ENCODE results near the gene ZBTB7A.

ZBTB7A gene

DNA sequence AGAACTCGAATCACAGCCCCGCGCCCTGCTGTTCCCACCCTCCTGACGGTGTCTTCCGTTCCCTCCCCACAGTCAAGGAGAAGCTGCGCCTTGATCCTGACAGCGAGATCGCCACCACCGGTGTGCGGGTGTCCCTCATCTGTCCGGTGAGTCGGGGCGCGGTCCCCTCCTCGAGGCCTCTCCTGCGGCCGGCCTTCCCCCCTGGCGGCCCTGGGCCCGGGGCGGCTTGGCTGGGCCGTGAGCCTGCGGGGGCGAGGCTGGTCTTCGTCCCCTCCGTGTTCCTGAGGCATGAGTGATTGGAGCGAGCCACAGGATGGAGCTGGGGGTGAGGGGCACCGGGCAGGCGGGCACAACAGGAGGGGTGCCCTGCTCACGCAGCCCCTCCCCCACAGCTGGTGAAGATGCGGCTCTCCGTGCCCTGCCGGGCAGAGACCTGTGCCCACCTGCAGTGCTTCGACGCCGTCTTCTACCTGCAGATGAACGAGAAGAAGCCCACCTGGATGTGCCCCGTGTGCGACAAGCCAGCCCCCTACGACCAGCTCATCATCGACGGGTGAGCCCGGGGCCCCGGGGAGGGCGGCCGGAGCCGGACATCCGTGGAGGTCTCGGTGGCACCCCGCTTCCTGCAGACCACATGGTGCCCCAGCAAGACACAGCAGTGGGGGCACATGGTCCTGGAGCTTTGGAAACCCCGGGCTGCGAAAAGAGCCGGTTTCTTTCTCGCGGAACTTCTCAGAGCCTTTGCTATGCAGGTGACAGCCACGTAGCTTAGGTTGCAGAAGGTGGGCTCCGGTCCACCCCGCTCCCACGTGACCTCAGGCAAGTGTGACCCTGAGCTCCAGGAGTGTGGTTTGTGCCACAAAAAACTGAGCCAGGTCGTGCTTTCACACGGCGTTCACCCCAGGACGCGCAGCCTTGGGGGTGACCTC lies 33.4 kb downstream of the ZBTB7A start:
- DNase-seq: no peak

DNA sequence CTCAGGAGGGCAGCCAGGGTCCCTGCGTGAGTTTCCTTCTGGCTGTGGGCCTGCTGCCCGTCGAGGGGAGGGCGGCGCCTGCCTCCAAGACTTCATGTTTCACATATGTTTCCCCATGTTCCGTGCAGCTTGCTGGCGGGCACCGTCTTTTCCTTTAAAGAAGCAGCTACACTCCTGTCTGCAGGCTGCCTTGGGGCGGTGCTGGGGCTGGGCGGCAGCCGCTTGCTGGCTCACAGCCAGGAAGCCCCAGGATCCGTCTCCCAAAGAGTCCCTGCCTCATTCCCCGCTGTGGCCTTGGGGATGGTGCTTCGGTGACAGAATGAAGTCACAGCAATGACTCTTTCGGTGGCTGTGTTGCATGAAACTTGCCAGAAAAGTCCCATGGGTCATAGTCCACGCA lies 34.3 kb downstream of the ZBTB7A start:
- DNase-seq: no peak

DNA sequence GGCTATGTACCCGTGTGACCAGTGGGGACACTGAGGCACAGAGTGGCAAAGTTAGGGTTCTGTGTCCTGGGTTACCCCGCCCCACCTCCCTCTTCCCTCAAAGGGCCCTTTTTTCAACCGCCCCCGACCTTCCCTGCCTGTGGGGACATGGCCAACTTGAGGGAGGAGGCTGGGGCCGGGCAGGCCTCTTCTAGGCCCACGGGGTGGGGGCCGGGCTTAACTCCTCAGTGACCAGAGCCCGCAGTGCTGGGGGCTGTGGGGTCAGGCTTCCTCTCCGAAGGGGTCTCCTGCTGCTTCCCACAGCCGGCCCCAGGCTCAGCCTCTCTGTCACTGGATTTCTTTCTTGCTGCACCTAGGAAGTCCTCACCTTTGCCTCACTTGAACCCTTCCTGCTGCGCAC lies 35.3 kb downstream of the ZBTB7A start:
- DNase-seq: no peak

DNA sequence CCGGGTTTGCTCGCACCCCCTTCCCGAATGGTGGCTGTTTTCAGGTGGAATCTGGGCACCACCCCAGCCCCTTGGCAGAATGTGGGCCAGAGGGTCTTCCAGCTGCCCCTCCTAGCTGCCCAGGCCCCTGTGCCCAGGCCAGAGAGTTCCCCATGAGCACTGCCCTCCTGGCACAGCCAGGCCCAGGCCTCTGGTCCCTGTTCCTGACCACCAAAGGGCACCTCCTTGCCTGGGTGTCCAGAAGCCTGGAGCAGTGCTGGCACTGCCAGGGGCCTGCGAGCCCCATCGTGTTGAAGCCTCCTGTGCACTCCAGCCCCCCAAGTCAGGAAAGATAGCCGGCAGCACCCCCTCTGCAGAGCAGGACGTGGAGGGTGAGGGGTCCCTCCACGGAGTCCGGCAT lies 35.7 kb downstream of the ZBTB7A start:
- no peak for DNase-seq

DNA sequence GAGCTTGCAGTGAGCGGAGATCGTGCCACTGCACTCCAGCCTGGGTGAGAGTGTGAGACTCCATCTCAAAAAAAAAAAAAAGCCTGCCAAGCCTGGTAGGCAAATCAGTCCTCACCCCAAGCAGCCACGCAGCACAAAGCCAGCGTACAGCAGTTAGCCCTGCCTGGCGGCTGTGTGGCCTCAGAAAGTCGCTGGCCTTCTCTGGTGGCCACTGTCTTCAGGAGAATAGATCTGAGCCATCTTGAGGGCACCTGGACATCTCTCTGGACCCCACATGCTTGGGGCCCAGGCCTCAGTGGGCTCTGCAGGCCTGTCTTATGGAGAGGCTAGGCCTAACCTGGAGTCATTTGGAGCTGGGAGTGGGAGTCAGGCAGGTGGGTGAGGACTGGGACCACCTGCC lies 36.1 kb downstream of the ZBTB7A start:
- DNase-seq: no peak

DNA sequence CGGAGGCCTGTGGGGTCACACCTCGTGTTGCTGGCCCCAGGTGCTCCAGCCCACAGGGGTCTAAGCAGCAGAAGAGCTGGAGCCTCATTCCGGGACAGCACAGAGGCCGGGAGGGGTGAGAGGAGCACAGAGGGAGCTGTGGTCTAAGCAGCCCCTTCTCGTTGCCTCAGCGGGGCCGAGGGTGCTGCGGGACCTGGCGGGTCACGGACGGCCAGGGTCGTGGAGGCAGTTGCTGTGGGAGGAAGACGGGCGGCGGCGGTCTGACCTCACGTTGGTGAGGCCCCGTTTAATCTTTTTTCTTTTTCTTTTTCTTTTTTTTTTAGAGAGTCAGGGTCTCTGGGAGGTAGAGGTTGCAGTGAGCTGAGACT lies 37.5 kb downstream of the ZBTB7A start:
- DNase-seq: no peak

DNA sequence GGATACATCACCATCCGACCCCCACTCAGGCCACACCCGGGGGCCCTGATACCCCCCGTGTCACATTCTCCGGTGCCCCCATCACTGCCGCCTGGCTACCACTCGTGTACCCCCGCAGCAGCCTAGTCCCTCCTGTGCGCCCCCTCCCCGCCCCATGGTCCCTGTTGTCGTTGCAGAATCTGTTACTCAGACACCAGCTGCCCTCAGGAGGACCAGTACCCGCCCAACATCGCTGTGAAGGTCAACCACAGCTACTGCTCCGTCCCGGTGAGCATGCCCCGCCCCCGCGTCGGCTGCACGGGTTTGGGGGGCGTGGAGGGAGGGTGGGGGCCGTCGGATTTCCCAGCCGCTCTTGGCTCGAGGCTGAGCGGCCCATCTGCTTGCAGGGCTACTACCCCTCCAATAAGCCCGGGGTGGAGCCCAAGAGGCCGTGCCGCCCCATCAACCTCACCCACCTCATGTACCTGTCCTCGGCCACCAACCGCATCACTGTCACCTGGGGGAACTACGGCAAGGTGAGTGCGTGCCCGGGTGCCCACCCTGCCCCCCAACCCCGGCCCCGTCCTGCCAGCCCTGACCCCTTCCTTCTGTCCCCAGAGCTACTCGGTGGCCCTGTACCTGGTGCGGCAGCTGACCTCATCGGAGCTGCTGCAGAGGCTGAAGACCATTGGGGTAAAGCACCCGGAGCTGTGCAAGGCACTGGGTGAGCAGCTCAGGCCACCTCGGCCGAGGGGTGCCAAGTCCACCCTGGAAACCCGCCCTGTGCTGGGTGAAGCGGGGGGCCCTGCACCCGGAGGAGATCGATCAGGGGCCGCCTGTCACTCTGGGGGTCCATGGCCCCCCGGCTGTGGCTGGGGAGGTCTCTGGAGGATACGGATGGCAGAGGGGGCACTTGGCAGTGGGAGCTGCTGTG lies 38.1 kb downstream of the ZBTB7A start:
- DNase-seq: no peak

DNA sequence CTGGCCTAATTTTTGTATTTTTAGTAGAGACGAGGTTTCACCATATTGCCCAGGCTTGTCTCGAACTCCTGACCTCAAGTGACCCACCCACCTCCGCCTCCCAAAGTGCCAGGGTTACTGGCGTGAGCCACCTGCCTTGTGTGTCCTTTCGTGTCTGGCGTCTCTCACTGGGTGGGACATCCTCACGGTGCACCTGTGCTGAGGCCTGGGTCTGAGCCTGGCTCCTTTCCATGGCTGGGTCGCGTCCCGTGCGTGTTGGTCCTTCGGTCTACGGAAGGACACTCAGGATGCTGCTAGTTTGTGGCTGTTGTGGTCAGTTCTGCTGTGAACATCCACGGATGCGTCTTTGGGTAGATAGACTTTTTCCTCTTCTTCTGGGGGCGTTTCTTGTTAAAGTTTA lies 39.6 kb downstream of the ZBTB7A start:
- DNase-seq: no peak

DNA sequence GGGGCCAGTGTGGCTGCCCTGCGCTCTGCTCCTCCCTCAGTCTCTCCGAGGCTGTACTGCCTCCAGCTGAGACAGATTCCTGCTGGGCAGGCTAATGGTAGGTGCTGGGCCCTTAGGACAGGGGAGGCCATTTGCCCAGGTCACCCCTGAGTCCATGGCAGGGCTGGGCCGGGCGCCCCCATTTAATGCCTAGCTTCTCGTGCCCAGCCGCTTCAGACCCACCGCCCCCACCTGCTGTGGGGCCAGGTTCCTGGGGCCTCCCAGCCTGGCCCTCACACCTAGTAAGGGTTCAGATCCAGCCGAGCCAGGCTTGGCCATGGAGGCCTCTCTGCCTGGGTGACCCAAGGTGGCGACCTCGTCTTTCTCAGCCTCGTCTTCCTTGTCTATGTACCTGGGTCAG lies 41.4 kb downstream of the ZBTB7A start:
- no peak for DNase-seq

DNA sequence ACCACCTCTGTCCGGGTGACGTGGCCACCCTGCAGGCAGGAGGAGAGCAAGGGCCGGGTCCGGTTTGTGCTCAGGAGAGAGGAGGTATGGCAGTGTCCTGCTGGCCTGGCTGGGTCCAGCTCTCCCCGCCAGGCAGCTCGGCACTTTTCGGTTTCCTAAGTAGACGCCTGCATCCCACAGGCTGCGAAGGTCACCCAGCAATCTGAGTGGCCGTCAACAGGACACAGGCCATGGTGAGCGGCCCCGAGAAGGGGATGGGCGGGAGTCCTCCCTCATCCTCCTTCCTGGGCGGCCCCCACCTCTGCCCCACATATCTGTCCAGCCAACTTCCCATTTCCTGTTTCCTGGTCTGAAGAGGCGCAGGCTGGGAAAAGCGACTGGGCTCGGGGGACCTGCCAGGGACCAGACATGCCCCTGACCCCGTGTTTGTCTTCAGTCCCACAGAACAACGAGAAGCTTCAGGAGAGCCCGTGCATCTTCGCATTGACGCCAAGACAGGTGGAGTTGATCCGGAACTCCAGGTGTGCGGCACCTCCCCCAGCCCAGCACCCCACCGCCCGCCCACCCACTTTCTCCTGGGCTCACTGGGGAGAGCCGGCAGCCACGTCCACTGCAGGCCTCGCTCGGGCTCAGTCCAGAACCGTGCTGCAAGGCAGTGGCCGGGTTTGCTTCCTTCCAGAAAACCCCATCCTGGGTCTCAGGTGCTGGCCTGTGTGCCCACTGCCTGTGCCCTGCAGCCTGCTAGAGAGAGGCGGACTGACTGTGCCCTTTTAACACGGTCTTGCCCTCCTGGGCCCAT lies 42.9 kb downstream of the ZBTB7A start:
- no peak for DNase-seq

DNA sequence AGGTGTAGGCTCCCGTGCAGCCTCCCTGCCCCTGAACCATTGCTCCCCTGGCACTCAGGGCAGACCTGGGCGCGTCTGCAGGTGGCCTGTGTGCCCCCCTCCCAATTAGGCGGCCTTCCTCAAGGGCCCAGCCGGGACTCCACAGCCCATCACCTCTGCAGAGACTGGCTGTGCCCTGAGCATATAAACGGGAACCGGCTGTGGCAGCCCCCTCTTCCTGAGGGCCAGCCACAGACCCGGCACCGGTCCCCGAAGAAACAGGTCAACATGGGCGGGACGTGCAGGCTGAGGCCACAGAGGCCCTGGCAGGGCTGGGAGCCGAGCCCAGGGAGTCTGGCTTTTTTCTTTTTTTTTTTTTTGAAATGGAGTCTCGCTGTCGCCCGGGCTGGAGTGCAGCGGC lies 47.1 kb downstream of the ZBTB7A start:
- DNase-seq: no peak

DNA sequence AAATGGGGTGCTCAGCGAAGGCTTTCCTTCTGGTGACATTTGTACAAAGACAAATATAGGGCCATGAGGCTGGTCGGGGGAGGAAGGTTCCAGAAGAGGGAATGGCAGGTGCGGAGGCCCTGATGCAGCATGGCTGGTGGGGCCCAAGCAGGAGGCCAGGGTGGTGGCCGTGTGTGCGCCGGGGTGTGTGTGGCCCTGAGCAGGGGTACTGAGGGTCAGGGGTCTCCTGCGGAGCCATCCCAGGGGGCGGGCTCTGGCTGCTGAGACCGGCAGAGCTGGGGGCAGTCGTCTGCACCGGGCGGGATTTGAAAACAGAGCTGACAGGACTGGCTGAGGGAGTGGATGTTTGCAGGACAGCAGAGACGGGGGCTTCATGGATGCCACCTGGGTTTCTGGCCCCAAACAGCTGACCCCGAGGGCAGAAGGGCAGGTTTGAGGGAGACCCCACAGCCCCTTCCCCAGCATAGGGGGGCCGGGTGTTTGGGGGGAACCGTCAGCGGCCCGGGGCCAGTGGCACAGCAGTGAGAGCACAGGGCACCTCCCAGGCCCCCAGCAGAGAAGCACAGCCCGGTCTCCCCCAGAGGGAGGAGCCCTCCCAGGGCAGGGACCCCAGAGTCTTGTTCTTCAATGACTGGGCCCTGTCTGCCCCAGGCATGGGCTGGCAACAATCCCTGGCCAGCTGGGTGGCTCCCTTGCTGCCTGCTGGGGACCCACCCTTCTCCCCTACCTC lies 47.8 kb downstream of the ZBTB7A start:
- no peak for DNase-seq

DNA sequence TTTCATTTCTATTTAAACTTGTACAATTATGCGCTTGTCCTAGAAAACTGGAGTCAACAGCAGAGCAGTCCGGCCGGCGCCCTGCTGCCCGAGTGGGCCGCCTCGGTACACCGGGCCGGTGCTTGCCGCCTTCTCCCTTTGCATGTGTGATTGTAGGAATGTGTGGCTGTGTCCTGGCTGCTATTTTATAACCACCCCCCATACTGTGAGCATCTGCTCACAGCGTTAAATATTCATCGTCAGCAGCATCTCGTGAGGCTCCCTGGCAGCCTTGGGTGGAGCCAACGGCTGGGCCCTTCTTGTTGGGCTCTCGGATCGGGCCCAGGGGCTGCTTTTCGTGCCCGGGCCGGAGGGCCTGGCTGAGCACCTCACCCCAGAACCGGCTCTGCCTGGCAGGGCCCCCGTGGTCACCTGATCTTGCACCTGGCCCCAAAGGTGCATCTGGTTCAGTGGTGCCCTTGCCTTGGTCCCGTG lies 48.5 kb downstream of the ZBTB7A start:
- no peak for DNase-seq

DNA sequence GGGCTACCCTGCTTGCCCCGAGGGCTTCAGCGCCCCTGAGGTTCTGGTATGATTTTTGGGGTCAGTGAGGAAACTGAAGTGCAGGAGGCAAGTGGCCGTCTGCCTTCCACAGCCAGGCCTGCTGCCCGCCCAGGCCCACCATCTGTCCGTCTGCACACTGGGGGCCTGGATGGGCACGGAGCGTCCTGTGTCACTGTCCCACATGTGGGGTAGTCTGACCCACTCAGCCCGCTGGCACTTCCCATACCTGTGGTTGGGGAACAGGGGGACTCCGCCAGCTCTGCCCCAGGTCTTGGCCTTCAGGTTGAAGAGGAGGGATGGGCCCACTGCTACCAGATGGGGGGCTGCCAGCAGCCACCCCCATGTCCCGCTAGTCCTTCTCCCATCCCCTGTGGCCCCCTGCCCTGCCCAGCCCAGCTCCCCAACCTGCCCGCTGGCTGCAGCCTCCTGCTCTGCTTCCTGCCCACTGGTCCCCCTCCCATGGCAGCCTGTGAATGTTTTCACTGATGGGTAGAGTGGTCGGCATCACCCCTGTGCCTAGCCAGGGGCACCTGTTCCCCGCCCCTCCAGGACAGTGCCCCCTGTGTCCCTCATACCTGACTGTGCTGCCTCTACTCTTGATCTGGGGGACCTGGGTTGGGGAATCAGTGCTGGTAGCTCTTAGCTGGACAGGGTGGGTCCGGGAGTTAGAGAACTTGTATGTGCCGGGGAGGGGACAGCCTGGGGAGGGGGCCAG lies 49.6 kb downstream of the ZBTB7A start:
- DNase-seq: no peak

DNA sequence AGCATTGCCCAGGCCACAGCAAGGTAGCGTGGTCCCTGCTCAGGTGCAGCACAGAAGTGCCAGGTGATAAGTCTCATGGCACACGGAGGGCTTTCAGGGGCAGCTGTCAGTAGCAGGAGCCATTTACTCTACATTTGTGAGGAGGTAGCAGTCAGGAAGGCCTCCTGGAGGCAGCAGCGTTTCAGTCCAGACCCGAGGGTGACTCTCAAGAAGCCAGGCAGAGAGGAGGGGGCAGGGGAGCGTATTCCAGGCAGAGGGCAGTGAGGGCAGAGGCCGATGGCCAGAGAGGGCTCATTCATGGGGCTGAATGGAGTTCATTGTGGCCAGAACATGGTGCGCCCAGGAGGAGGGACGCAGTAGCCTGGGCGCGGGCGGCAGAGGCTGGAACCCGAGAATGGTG lies 50.2 kb downstream of the ZBTB7A start:
- DNase-seq: no peak

DNA sequence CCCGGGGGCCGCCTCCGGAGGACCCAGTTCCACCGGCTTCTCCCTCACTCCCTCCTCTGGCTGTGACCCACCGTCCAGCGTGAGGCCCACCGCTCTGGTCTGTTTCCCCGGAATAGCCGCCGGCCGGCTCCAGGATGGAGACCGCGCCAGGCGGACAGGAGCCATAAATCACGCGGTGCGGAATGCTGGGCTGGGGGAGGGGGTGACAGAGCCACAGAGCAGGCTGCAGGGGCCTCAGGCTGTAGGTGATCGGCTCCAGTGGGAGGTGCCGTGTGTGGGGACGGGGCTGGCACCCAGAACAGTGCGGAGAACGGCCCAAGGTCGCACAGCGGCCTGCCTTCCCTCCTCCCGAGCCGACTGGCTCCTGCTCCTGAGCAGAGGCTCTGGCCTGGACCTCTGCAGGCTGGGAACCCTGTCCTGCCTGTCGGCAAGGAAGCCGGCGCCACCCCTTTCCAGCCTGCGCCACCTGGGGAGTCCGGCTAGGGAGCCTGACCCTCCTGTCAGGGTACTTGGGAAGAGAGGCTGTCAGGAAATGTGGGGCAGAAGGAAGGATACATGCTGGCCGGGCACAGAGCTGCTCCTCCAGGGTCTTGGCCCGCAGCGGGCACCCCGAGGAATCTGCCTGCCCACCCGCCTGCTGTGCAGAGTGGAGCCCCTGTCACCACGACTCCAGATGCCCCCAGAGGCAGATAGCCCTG lies 50.8 kb downstream of the ZBTB7A start:
- DNase-seq: no peak

DNA sequence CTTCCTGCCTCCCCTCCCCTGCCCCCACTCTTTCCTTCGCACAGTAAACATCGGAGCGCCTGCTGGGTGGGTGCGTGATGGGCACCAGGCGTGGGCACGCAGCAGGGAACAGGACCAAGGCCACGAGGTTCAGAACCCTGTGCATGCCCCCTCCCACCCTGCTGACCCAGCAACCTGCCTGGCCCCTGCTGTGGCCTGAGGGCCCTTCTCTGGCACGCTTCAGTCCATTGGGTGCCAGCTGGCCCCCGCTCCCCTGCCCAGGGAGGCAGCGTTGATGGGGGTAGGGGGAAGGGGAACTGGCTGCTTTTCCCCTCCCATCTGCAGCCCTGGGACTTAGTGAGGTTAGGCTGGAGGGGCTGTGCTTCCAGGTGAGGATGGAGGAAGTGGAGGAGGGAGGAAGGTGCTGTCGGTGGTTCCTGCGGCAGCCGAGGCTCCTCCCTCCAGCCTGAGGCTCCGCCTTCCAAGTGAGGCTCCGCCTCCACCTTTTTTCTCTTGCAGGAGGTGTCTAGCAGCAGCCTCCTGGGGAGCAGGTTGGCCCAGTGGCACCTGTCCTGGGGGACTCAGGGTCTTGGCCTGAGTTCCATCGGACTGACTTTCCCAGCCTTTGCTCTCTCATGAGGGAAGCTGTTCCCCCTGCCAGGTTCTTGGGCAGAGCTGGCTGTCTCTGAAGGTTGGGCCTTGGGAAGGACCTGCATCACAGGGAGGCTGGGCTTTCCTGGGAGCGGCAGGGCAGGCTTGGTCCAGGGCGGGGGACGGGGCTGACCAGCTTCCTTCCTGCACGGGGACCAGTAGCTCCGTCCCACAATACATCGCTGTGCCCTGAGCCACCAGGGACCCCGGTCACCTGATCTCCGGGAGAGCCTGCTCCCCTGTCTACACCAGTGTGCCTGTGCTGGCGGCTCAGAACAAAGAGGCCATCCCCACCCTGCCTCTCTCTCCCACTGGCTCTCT lies 51.9 kb downstream of the ZBTB7A start:
- DNase-seq: peak; percentile 19

DNA sequence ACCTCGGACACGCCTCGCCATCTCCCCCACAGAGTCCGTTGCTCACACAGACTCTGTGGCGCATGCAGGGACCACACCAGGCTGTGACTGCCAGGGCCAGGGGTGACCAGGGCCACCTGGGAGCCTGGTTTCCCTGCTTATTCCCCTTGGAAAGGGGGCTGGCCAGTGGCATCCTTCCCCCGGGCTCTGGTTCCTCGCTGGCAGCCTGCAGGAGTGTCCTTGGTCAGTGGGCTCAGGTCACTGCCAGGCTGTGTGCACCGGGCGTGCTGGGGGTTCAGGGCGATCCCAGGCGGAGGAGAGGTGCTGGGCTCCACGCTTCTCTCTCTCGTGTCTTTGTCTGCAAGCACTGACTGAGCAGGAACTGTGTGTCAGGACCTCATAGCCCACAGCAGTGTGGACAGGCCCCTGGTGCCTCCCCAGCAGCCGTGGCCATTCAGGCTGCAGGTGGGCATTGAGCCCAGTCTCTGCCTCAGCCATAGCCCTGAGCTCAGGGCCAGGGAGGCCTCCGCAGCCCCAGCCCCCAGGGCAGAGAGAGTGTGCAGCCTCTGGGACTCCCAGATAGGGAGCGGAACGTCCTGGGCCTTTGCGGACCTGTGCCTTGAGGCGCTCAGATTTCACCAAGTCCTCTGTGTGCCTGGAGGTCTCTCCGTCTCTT lies 52.7 kb downstream of the ZBTB7A start:
- no peak for DNase-seq

DNA sequence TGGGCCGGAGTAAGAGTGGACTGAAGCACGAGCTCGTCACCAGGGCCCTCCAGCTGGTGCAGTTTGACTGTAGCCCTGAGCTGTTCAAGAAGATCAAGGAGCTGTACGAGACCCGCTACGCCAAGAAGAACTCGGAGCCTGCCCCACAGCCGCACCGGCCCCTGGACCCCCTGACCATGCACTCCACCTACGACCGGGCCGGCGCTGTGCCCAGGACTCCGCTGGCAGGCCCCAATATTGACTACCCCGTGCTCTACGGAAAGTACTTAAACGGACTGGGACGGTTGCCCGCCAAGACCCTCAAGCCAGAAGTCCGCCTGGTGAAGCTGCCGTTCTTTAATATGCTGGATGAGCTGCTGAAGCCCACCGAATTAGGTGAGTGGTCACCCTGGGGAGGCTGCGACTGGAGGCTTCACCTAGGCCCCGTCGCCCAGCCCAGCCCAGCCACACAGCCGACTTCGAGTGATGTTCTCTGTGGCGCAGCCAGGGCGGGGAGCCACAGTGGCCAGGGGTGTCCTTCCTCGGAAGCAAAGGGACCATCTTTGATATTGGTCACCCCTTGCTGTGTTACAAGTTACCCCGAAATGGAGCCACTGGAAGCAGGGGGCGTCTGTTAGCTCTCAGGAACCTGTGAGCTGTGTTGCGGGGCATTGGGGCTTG lies 53.6 kb downstream of the ZBTB7A start:
- no peak for DNase-seq

Measured in CD4-positive, alpha-beta T cell treated with Interleukin-4 for 4 hours (primary cell).